Stimulated activated CD4-positive, alpha-beta T cell treated with anti-CD3 and anti-CD28 coated beads, Interleukin-15, amount 100 ng/mL, for 1 hour (primary cell): ENCODE measurements around the gene LRIT1.
A peak's percentile ranks its signal among the peaks of the same experiment; 100 is the strongest.

ENCODE experiments used
- DNase-seq, 2 donors: peaks; one replicate each; pipeline ENCODE4 v3.0.0-alpha.2; 2020; ENCODE audit warnings: low read depth in 1 of 2, low spot score in 1 of 2

The LRIT1 gene

DNA sequence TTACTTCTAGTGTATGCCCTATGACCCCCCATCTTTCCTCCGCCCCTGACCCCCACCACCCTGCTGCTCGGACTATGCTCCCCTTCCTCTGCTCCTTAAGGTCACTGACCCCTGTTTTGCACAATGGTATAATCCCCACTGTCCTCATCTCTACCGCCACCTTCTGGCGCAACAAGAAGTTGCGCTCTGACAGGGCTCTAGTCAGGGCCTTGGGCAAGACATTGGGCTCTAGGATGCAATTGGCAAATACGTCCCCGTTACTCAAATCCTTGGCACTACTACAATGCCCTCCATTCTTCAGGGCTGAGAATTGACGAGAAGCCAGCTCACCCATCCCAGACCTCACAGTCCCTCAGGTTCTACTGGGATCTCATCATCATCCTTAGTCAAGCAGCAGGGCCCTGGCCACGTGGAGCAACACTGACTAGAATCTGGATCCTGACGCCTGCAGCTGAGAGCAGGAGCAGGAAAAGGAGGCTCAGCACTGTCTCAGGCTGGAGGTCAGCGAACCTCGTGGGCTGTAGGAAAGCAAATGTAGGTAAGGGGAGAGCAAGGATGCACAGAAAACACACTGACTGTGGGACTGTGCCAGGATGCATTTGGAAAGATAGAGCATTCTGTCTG lies 26.6 kb downstream of the LRIT1 start:
- no peak for DNase-seq

GRCh38 chr10:84214046-84214572 lies 27.2 kb downstream of the LRIT1 start:
- no peak for DNase-seq

DNA sequence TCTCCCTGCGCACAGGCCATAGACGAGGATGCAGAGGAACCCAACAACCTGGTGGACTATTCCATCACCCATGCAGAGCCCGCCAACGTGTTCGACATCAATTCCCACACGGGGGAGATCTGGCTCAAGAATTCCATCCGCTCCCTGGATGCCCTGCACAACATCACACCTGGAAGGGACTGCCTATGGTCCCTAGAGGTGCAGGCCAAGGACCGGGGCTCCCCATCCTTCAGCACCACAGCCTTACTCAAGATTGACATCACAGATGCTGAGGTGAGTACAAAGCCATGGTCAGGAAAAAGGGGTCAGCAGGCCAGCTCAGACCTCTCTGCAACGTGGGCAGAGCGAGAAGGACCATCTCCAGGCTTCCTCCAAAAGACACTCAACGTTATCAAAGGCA lies 28.3 kb downstream of the LRIT1 start:
- no peak for DNase-seq

DNA sequence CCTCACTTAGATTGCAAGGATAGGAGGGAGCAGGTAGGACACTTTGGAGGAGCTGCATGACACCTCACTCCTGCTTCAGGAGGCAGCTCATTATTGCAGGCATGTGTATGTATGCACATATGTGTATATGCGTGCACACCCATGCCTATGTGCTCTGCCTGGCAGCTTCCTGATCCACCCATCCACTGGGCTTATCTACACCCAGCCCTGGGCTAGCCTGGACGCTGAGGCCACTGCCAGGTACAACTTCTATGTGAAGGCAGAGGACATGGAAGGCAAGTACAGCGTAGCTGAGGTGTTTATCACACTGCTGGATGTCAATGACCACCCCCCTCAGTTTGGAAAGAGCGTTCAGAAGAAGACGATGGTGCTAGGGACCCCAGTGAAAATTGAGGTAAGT lies 29.3 kb downstream of the LRIT1 start:
- no peak for DNase-seq

GRCh38 chr10:84211566-84211965 lies 29.8 kb downstream of the LRIT1 start:
- no peak for DNase-seq

GRCh38 chr10:84208023-84208422 lies 33.3 kb downstream of the LRIT1 start:
- no peak for DNase-seq

- no peak for DNase-seq
Measured at GRCh38 chr10:84205853-84206525, 35.4 kb downstream of the LRIT1 start.

- DNase-seq, result peak; percentile 35 to 36
Measured at GRCh38 chr10:84205049-84205852, 36.1 kb downstream of the LRIT1 start.

GRCh38 chr10:84204610-84205009 lies 36.7 kb downstream of the LRIT1 start:
- no peak for DNase-seq

- no peak for DNase-seq
Measured at GRCh38 chr10:84204122-84204521, 37.2 kb downstream of the LRIT1 start.

DNA sequence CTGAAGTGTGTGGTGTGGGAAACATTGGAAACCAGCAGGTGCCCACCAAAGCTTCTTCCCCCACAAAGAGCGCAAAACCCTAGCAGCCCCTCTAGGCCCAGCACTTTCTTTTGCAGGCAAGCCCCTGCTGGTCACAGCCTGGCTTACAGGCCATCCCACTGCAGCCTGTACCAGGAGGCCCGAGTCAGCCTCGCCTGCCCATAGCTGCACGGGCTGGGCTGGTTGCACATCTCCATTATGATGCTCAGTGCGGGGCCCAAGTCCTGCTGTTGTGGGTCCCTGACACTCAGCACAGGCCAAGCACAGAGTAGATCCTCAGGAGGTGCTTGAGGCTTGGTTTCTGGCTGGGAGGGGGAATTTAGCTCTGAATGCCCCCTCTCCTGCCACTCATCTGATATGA lies 39.0 kb downstream of the LRIT1 start:
- no peak for DNase-seq

- DNase-seq, result no peak
Measured at GRCh38 chr10:84201682-84202081, 39.7 kb downstream of the LRIT1 start.

GRCh38 chr10:84201244-84201606 lies 40.1 kb downstream of the LRIT1 start:
- no peak for DNase-seq

DNA sequence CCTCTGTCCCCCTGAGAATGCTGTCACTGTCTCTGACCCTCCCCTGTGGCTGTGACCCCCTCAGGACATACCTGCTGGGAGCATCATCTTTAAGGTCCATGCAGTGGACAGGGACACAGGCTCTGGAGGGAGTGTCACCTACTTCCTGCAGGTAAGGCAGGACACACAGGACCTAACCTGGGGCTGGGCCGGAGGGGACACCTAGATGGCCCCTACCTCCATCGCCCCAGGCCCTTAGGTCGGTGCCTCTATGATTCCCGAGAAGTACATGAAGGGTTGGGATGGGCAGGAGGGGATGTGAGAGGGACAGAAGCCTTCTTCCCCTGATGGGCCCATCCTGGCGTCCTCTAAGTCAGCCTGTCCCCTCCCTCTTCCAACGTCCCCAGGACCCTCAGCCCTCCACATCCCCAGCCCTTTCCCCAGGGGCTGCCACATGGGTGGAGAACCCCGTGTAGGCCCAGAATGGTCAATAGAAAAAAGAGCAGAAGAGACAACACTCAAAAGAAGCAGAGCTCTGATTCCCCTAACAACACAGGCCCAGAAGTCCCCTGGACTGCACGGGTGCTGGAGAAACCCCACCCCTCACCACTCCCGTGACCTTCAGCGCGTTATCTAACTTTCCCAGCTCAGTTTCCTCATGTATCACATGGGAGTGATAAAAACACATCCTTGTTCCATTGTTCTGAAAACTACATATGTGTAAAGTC lies 40.7 kb downstream of the LRIT1 start:
- DNase-seq, result no peak

- DNase-seq, result no peak
Measured at GRCh38 chr10:84198206-84198915, 43.0 kb downstream of the LRIT1 start.

GRCh38 chr10:84197643-84198042 lies 43.7 kb downstream of the LRIT1 start:
- no peak for DNase-seq

GRCh38 chr10:84196941-84197340 lies 44.4 kb downstream of the LRIT1 start:
- no peak for DNase-seq

DNA sequence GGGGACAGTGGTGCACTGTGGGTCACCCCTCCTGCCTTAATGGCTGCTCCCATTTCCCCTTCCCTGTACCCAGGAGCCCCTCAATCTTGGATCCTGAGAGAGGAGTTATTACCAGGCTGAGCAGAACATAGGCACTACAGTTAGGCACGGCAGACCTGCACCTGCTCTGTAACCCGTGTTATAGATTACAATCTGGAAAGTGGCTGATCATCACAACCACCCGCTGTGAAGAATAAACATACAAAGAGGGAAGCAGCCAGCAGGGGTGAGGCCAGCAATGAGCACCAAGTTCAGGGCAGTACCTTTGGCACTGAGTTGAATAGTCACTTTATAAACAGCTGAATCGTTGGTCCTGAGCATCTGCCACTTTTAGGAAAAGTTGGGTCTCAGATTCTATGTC lies 45.3 kb downstream of the LRIT1 start:
- DNase-seq, result no peak

- DNase-seq, result no peak
Measured at GRCh38 chr10:84195044-84195830, 46.1 kb downstream of the LRIT1 start.

GRCh38 chr10:84194424-84195043 lies 46.8 kb downstream of the LRIT1 start, which contains the start of gene CDHR1:
TSS of gene CDHR1 (plus strand) at chr10:84194537. CDS start at chr10:84194761, 224 bp downstream.
- peak in 1 of 2 donors; percentile 28 for DNase-seq
